Osteocyte (in vitro differentiated cells): ENCODE measurements around the gene GRIN2C. TPM values are rescaled to one million over a fixed set of nuclear protein-coding genes. Genes with fewer than 3 reads are reported as not detected.

Experiments used
- DNase-seq: peaks from one replicate; pipeline ENCODE4 v3.0.0; 2021; ENCODE audit warnings: mixed read lengths; ENCODE audit not compliant: unreplicated experiment; ENCODE audit errors: extremely low spot score
- H3K27ac Mint-ChIP-seq: one replicate; pipeline ENCODE4 v1.8.0; 2021; ENCODE audit warnings: mild to moderate bottlenecking, mixed read lengths; ENCODE audit not compliant: unreplicated experiment
- H3K27me3 Mint-ChIP-seq: one replicate; pipeline ENCODE4 v1.8.0; 2021; ENCODE audit warnings: mixed read lengths; ENCODE audit not compliant: unreplicated experiment
- H3K36me3 Mint-ChIP-seq: one replicate; pipeline ENCODE4 v1.8.0; 2021; ENCODE audit warnings: mixed read lengths; ENCODE audit not compliant: unreplicated experiment
- H3K4me1 Mint-ChIP-seq: one replicate; pipeline ENCODE4 v1.8.0; 2021; ENCODE audit warnings: mixed read lengths; ENCODE audit not compliant: unreplicated experiment
- H3K4me3 Mint-ChIP-seq: one replicate; pipeline ENCODE4 v1.8.0; 2021; ENCODE audit warnings: mild to moderate bottlenecking, moderate library complexity, mixed read lengths; ENCODE audit not compliant: unreplicated experiment
- H3K9me3 Mint-ChIP-seq: one replicate; pipeline ENCODE4 v1.8.0; 2021; ENCODE audit warnings: mixed read lengths; ENCODE audit not compliant: unreplicated experiment
- total RNA-seq: library from RNA; stranded (reverse); gene quantifications from 2 replicates; pipeline ENCODE4 v1.2.1, GENCODE V29; 2021
- TF ChIP-seq, protein P1 (sequence below): fragments of 200-600 bp; sonication (generic); IDR thresholded peaks from 2 replicates; pipeline ENCODE4 v1.5.0; 2021; ENCODE audit warnings: antibody characterized with exemption, mild to moderate bottlenecking, moderate library complexity

GRIN2C gene
- total RNA-seq, 1 donor from 2014 or later: 0.13 TPM

DNA sequence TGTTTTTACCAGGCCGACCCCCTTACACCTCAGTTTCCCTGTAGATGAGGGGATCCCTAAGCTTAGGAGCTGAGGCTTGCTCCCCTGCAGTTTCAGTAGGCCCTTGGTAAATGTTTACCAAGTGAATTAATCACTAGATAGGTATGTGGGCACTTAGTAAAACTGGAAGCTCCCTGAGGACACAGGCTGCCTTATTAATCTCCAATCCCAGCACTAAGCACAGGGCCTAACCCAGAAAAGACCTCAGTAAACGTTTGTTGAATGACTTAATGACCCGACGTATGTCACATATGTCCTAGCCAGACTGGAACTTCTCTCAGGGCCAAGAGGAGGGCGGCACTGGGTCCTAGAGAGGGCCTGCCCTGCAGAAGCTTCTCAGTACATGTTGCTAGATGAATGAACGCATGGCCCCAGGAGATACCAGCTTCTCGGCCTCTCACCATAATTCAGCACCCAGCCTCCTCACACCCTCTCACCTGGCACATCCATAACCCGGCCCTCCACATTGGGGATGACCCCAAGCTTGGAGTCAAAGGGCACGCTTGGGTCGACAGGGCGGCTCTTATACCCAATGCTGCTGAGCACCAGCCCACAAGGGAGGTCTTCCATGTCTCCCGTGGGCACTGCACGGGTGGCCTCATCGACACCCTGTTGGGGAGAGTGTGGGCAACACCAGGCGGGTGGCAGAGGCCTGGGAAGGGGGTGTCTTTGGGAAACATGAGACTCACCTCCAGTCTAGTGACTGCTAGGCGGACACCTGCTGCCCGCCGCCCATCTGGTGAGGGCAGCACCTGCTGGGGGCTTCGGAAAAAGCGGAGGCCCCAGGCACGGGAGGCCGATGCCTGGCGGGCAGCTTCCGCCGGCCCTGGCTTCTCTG lies 4.0 kb upstream of the GRIN2C start:
- Mint-ChIP-seq H3K36me3 (peaks cover 5% of the 10 kb centered on the region), H3K9me3 (no peaks in the 10 kb centered on the region), H3K27ac (no peak overlapping the region), H3K27me3 (peaks cover 20% of the 10 kb centered on the region), H3K4me3 (no peak overlapping the region), H3K4me1 (peaks cover 19% of the 10 kb centered on the region)
- TF ChIP-seq, protein P1, sequence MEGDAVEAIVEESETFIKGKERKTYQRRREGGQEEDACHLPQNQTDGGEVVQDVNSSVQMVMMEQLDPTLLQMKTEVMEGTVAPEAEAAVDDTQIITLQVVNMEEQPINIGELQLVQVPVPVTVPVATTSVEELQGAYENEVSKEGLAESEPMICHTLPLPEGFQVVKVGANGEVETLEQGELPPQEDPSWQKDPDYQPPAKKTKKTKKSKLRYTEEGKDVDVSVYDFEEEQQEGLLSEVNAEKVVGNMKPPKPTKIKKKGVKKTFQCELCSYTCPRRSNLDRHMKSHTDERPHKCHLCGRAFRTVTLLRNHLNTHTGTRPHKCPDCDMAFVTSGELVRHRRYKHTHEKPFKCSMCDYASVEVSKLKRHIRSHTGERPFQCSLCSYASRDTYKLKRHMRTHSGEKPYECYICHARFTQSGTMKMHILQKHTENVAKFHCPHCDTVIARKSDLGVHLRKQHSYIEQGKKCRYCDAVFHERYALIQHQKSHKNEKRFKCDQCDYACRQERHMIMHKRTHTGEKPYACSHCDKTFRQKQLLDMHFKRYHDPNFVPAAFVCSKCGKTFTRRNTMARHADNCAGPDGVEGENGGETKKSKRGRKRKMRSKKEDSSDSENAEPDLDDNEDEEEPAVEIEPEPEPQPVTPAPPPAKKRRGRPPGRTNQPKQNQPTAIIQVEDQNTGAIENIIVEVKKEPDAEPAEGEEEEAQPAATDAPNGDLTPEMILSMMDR: no peak
- DNase-seq: no peak

DNA sequence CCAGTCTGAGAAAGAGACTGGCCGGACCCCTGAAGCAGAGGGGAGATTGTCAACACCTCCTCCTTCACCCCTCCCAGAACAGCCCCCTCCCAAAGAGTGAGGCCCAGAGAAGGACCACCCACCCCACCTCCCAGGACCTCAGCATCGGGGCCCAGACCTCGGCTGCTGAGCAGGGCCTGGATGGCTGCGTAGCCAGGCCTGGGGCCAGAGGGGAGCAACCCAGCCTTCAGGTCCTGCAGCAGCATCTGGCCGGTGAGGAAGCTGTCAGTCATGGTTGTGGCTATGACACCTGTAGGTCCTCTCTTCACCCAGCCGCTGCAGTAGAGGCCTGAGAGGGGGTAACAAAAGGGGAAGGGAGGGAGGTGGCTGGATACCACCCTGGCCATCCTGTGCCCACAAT lies 3.2 kb upstream of the GRIN2C start:
- peaks cover 24% of the 10 kb centered on the region for H3K27me3 Mint-ChIP-seq
- H3K36me3 Mint-ChIP-seq: peaks cover 5% of the 10 kb centered on the region
- peaks cover 19% of the 10 kb centered on the region for H3K4me1 Mint-ChIP-seq
- no peaks in the 10 kb centered on the region for H3K9me3 Mint-ChIP-seq
- no peak overlapping the region for H3K27ac Mint-ChIP-seq
- TF ChIP-seq, protein P1: no peak
- no peak for DNase-seq
- H3K4me3 Mint-ChIP-seq: no peak overlapping the region

DNA sequence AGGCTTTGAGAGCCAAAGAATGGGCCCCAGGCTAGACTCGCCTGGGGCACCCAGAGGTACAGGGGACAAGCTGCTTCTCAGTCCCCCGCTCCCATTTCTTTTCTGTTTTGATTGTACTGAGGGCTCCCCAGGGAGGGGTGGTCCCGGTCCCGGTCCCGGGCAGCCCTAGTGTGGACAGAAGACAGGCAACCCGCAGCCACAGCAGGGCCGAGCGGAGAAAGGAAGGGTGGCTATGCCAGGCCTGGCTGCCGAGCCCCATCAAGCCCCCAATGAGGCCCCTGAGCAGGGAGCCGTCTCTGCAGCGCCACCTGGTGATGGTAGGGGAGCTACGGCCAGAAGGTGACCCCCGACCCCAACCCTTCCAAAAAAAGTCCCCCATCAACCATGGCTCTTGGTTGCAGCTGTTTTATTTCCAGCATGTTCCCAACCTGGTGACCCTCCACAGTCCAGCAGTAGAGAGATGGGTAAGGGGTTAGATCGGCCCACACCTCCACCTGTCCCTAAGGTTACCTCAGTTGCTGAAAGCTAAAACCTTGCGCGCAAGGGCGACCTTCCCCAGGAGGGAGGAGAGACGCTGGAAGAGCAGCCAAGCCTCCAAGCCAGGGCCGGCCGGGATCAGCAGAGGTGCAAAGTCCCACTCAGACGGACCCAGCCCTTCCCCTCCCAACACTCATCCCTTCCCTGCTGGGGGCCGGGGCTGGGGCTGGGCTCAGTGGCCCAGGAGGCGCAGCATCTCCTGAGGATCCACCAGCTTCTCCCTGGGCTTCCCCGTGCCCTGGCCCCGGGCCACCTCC lies 2.6 kb upstream of the GRIN2C start:
- TF ChIP-seq, protein P1: peak; percentile 85
- Mint-ChIP-seq H3K4me3 (peak overlapping the region; percentile 22), H3K36me3 (peaks cover 4% of the 10 kb centered on the region), H3K4me1 (peaks cover 19% of the 10 kb centered on the region), H3K9me3 (no peaks in the 10 kb centered on the region), H3K27me3 (peaks cover 29% of the 10 kb centered on the region), H3K27ac (no peak overlapping the region)
- no peak for DNase-seq

DNA sequence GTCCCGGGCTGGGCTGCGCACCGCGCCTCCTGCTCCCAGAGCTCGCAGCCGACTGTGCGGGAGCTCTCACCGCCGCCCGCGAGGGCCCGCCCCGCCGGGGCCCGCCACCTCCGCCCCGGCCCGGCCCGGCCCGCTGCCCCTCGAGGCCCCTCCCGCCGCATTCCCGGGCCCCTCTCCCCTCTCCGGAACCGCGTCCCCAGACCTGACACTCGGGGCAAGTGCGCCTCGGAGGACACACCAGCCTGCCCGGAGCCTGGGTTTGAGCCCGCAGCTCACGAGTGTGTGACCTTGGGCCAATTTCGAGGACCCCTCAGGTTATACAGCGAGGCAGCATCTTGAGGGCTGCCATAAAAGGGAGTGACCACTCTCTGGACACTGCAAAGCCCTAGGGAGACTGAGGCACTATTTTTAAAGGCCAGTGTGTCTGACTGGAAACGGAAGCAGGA lies 2.0 kb upstream of the GRIN2C start:
- H3K4me3 Mint-ChIP-seq: peak overlapping the region; percentile 22
- H3K9me3 Mint-ChIP-seq: no peaks in the 10 kb centered on the region
- H3K36me3 Mint-ChIP-seq: peaks cover 3% of the 10 kb centered on the region
- no peak overlapping the region for H3K27ac Mint-ChIP-seq
- DNase-seq: no peak
- H3K27me3 Mint-ChIP-seq: peaks cover 36% of the 10 kb centered on the region
- H3K4me1 Mint-ChIP-seq: peaks cover 19% of the 10 kb centered on the region
- TF ChIP-seq, protein P1: no peak
